Fibroblast of skin of left quadriceps (primary cell): ENCODE measurements around the gene UQCC5.

Experiments used
- DNase-seq, 2 experiments: peaks; one replicate each; pipeline ENCODE4 v3.0.0-alpha.2; 2013; ENCODE audit warnings: low read depth in 2 of 2

UQCC5 gene

GRCh38 chr3:52570076-52570475 is 33.7 kb downstream of the UQCC5 start:
- no peak for DNase-seq

GRCh38 chr3:52572221-52572620 is 35.8 kb downstream of the UQCC5 start:
- no peak for DNase-seq

- no peak for DNase-seq
Measured at GRCh38 chr3:52574056-52574965, 37.9 kb downstream of the UQCC5 start.
